Right lung (tissue), 5 donors: ENCODE measurements around the gene XYLB. TPM values are rescaled to one million over a fixed set of nuclear protein-coding genes. Genes with fewer than 3 reads are reported as not detected.
"Not testable (repeated sequence)": the region's sequence is repeated elsewhere in the genome, so short reads cannot be mapped to it uniquely, and the experiment has no call there.

Experiments used
- DNase-seq, 2 donors: peaks; one replicate each; pipeline ENCODE4 v3.0.0-alpha.2; 2013
- polyA plus RNA-seq, 5 donors: library from polyadenylated mRNA; unstranded; fragments of 120-200 nt; gene quantifications; one replicate each; pipeline versions ENCODE4 v1.2.1 to v1.2.3, GENCODE V29; 2013; ENCODE audit warnings: inconsistent platforms in 1 of 5, low replicate concordance in 1 of 5; ENCODE audit not compliant: insufficient read length in 5 of 5, insufficient read depth in 1 of 5

XYLB gene
- polyA plus RNA-seq, 5 donors, result 4.5 to 8.3 (median 6.6) TPM

DNA sequence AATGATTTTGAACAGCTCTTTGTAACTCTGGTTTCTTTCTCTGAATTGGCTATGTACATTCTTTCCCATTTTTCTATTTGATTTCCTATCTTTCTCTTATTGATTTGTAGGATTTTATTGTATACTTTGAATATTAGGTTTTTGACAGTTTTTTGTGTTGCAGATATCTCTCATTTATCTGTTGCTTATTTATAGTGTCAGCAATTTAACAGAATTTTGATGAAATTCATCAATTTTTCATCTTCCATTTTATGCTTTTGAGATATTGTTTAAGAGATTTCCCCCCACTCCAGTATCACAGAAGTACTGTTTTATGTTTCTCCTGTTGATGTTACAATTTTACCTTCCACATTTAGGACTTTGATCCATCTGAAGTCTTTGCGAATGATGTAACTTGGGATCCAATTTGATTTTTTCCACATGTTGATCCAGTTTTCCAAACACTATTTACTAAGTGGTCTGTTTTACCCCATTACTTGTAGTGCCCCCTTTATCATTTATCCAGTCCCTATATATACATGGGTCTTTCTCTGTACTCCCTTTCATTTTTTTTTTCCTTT is 46.1 kb downstream of the XYLB start:
- no peak for DNase-seq

DNA sequence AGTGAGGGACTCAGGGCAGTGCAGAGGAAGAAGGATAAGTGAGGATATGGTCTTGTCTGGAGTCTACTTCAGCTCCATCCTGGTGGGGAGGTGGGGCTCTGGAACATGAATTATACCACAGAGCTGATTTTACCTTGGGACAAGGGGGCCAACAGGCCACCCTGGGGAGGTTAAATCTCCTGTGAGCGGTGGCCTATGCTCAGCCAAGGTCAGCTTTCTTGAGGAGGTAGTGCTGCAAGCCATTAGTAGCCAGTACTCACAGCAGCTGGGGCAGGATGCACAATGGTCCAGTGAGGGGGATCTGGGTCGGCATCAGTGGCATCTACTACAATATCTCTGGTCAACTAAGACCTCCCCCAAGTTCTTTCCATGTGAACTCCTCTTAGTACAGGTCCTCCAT is 49.7 kb downstream of the XYLB start:
- DNase-seq, result no peak

DNA sequence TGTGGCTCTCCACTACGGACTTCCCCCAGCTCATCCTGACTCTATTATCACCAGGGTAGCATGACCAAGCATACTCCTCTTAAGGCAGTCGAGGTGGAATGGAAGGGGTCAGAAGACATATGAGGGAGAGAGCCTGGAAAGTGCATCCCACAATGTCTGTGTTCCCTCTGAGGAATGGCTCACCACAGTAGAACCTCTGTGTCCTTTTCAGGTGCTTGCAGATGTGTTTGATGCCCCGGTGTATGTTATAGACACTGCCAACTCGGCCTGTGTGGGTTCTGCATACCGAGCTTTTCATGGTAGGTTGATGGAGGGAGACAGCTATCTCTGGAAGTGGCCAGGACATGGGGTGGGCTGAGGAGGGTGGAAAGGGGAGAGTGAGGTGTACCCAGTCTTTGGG is 50.3 kb downstream of the XYLB start:
- no peak for DNase-seq

DNA sequence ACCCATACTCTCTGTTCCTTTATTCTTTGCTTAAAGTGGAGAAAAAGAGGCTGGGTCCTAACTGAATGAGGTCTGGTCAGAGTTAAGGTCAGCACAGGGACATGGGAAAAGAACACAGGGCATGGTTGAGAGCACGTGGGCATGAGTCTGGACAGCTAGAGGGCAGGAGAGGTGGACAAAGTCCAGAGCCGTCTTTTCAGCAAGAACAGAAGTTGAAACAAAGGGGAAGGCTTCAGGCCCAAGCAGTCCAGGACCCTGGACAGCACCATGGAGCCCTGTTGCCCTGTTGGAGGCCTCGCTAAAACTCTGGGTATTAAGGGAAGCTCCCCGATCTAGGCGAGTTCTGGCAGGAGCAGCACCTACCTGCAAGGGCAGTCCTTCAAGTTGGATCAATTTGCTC is 50.7 kb downstream of the XYLB start:
- DNase-seq, result peak; percentile 28 to 29

DNA sequence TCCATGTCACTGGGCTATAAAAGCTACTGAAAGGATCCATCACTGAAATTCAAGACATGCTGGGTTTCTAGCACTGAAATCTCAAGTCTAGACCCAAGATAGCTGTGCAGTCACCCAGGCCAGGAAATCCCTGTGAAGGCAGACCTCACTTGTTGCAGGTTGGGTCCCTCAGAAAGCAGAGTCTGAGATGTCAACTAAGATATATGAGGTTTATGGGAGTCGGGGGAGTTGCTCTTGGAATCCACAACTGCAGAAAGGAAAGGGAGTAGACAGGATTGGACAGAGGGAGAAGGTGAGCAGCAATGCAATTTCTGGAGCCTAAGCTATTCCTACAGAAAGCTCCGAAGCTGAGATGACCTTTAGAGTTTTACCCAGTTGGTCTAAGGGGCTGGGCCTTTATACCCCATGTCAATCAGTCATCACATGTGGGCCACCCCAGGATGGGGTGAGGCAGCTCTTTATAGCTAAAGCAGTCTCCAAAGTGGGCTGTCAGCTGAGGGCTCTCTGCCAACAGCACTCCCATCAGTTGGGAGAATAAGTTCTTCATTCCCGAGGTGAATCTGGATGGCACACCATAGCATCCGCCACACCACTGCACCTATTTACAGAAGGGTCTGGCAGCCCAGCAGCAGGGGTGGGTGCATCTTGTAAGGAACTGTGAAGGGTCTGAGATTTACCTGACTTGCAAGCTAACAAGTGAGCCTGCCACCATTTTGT is 54.8 kb downstream of the XYLB start:
- DNase-seq, result no peak

DNA sequence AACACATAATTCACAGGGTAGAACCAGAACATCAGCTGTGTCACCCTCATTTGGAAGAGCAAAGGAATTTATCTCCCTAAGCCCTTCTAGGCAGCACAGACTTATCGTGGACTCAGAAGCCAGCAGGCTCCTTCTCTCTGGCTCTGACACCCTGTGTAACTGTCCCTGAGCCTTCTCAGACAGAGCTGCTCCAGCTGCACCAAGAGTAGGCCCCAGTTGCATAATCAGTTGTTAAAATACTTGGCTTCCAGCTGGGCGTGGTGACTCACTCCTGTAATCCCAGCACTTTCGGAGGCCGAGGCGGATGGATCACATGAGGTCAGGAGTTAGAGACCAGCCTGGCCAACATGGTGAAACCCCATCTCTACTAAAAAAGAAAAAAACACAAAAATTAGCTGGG is 57.7 kb downstream of the XYLB start:
- DNase-seq, result no peak

DNA sequence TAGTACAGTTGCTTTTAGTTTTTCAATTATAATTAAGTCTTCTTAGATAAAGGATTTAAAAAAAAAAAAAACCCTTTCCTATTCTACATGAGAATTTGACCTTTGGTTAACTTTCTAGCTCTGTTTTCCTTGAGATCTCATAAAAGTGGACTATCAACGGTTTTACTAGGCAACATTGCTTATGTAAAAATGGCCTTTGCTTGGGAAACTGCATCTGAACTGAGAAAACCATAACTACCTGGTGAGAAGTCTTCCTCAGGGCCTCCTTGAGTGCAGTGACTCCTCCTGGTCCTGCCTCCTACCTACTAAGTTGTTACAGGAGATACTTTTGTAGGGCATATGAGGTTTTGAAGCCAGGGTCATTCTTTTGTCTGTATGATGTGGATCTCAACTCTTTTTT is 65.0 kb downstream of the XYLB start:
- no peak for DNase-seq

DNA sequence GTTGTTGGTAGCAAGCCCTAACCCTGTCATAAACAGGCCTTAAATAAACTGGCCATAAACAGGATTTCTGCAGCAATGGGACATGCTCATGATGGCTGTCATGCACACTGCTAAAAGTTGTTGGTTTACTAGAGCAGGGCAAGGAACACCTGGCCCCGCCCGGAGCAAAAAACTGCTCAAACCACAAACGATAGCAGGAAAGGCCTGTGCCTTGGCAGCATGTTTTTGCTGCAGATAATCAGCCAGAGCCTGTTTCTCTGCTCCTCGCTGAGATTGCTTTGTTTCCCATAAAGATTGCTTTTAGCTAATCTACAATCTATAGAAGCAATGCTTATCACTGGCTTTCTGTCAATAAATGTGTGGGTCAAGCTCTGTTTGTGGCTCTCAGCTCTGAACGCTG is 74.2 kb downstream of the XYLB start:
- not testable (repeated sequence) for DNase-seq

DNA sequence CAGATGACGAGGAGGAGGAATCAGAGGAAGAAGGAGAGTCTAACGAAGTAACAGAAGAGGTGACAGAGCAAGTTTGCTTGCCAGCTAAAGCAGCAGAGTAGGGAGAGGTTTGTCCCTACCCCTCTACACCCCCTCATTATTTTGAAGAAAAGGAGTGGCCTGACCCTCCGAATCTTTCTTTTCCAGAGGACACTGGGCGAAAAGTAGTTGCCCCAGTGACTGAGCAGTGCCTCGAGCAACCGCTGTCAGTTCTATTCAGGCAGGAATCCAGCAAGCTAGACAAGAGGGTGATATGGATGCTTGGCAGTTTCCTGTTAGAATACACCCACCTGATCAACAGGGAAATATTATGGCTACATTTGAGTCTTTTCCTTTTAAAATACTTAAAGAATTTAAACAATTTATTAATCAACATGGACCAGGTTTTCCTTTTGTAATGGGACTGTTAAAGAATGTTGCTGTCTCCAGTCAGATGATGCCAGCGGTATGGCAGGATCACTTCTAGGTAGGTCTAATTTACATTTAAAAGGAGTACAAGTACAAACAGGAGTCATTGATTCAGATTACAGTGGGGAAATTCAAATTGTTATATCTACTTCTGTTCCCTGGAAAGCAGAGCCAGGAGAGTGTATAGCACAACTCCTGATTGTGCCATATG is 75.2 kb downstream of the XYLB start:
- no peak for DNase-seq

DNA sequence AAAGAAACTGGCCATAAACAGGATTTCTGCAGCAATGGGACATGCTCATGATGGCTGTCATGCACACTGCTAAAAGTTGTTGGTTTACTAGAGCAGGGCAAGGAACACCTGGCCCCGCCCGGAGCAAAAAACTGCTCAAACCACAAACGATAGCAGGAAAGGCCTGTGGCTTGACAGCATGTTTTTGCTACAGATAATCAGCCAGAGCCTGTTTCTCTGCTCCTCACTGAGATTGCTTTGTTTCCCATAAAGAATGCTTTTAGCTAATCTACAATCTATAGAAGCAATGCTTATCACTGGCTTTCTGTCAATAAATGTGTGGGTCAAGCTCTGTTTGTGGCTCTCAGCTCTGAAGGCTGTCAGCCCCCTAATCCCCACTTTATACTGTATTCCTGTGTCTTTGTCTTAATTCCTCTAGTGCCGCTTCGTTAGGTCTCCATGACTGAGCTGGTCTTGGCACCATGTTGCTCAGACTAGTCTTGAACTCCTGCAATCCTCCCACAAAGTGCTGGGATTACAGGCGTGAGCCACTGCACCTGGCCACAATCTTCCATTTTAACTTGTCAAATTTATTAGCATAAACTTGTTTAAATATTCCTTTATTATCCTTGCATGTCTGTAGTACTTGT is 80.3 kb downstream of the XYLB start:
- DNase-seq, result not testable (repeated sequence)

DNA sequence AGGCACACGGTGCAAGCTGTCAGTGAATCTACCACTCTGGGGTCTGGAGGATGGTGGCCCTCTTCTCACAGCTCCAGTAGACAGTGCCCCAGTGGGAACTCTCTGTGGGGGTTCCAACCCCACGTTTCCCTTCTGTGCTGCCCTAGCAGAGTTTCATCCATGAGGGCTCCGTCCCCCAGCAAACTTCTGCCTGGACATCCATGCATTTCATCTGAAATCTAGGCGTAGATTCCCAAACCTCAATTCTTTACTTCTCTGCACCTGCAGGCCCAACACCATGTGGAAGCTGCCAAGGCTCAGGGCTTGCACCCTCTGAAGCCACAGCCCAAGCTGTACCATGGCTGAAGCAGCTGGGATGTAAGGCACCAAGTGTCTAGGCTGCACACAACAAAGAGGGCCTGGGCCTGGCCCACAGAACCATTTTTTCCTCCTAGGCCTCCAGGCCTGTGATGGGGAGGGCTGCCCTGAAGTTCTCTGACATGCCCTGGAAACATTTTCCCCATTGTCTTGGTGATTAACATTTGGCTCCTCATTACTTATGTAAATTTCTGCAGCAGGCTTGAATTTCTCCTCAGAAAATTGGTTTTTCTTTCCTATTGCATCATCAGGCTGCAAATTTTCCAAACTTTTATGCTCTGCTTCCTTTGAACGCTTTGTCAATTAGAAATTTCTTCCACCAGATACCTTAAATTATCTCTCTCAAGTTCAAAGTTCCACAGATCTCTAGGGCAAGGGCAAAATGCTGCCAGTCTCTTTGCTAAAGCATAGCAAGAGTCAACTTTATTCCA is 86.5 kb downstream of the XYLB start:
- DNase-seq, result not testable (repeated sequence)

DNA sequence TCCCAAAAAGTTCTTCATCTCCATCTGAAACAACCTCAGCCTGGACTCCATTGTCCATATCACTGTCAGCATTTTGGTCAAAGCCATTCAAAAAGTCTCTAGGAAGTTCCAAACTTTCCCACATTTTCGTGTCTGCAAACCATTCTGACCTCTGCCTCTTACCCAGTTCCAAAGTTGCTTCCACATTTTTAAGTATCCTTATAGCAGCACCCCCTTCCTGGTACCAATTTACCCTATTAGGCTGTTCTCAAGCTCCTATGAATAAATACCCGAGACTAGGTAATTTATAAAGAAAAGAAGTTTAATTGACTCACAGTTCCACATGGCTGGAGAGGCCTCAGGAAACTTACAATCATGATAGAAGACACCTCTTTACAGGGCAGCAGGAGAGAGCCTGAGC is 87.1 kb downstream of the XYLB start:
- DNase-seq, result not testable (repeated sequence)

DNA sequence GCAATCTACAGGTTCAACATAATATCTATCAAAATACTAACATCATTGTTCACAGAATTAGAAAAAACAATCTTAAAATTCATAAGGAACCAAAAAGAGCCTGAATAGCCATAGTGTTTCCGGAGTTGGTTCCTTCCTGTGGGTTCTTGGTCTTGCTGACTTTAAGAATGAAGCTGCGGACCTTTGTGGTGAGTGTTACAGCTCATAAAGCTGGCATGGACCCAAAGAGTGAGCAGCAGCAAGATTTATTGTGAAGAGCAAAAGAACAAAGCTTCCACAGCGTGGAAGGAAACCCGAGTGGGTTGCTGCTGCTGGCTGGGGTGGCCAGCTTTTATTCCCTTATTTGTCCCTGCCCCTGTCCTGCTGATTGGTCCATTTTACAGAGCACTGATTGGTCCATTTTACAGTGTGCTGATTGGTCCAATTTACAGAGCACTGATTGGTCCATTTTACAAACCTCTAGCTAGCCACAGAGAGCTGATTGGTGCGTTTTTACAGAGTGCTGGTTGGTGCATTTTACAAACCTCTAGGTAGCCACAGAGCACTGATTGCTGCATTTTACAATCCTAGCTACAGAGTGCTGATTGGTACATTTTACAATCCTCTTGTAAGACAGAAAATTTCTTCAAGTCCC is 92.0 kb downstream of the XYLB start:
- DNase-seq, result not testable (repeated sequence)

DNA sequence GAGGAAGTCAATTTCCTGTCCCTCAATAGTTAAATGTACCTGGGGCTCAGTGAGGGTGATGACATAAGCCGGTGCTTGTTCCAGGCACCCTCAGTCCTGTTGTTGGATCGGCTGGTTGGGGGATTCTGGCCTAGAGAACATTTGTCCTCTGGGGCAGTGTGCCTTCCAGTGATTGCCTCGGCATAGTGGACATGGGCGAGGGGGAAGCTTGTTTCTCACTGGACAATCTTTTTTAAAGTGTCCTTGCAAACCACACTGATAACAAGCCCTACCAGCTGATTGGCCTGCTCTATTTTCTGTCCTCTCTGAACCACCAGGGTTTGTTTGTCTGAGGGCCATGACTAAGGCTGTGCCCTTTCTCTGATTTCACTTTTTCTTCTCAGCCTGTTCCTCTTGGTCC is 96.6 kb downstream of the XYLB start:
- not testable (repeated sequence) for DNase-seq

DNA sequence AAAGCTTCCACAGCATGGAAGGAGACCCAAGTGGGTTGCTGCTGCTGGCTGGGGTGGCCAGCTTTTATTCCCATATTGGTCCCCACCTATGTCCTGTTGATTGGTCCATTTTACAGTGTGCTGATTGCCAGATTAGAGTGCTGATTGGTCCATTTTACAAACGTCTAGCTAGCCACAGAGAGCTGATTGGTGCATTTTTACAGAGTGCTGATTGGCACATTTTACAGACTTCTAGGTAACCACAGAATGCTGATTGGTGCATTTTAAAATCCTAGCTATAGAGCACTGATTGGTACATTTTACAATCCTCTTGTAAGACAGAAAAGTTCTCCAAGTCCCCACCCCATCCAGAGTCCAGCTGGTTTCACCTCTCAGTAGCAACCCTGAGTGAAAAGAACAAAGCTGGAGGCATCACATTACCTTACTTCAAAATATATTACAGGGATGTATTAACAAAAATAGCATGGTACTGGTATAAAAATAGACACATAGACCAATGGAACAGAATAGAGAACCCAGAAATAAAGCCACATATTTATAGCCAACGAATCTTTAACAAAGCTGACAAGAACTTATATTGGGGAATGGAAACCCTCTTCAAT is 99.6 kb downstream of the XYLB start:
- DNase-seq, result no peak

DNA sequence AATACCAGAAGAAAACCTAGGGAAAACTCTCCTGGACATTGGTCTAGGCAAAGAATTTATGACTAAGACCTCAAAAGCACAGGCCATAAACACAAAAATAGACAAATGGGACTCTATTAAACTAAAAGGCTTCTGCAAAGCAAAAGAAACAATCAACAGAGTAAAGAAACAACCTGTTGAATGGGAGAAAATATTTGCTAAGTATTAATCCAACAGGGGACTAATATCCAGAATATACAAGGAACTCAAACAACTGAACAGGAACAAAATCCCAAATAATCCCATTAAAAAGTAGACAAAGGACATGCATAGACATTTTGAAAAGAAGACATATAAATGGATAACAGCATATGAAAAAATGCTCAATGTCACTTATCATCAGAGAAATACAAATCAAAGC is 100.2 kb downstream of the XYLB start:
- DNase-seq, result no peak

DNA sequence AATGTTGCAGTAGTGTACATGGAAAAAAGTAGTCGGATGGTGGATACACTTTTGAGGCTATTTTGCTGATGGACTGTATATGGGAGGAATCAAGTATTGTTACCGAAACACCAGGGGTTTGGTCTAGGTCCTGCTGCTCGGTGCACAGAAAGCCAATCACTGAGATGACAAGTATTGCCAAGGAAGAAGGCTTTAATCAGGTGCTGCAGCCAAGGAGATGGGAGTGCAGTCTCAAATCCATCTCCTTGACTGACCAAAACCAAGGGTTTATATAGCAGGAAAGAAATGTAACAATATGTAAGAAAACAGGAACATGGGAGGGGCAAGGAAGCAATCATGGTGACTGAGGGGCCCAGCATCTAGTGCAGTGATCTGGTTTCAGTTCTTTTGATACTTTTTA is 104.3 kb downstream of the XYLB start:
- DNase-seq, result no peak

DNA sequence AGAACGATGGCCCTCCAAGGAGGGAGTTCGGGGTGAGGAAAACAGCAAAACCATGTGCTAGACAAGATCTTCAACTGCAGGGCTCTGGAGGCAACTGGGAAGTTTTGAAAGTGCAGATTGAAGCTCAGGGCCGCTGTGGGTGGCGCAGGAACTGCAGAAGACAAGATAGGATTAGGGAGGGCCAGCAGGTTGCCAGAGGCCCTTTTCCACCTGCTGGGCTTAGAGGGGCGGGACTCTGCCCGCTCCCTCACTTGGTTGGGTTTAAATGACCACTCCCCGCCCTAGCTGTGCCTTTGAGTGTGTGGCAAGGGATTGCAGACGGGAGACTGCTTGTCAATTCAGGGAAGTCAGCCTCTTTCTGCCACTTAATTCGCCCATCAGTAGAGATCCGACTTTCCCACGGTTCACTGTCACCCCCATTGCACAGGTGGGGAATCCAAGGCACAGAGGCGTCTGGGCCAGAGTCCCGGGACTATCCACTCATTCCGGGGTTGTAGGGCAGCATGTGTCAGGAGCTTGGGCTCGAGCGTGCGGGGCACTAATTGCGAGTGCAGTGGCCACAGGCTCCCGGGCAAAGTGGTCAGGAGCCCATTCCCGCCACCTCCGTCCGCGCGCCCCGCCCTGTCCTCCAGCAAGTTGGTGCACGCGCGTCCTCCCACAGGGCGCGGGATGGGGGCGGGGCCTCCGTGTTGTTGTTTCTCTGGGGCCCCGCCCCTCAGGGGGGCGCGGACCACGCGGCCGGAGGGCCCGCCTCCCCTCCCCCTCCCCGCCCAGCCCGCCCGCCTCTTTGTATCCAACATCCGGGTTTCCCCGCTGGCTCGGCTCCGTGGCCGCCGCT is 106.7 kb downstream of the XYLB start, which contains the start of gene ACVR2B:
Gene ACVR2B (plus strand): TSS at position 816 of the 838 bp plus-strand sequence. CDS start 433 bp downstream, outside the sequence.
- peak; percentile 86 for DNase-seq

DNA sequence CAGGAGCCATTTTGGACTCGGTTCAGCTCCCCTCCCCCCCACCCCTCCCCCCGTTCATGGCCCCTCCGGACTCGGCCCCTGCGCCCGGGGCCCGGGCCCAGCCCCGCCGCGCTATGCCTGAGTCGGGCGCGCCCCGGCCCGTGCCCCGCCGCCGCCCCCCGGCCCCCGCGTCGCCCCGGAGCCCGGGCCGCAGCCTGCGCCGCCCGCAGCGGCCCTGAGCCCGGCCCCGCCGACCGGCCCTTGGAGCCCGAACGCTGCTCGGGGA is 107.3 kb downstream of the XYLB start:
- DNase-seq, result no peak

DNA sequence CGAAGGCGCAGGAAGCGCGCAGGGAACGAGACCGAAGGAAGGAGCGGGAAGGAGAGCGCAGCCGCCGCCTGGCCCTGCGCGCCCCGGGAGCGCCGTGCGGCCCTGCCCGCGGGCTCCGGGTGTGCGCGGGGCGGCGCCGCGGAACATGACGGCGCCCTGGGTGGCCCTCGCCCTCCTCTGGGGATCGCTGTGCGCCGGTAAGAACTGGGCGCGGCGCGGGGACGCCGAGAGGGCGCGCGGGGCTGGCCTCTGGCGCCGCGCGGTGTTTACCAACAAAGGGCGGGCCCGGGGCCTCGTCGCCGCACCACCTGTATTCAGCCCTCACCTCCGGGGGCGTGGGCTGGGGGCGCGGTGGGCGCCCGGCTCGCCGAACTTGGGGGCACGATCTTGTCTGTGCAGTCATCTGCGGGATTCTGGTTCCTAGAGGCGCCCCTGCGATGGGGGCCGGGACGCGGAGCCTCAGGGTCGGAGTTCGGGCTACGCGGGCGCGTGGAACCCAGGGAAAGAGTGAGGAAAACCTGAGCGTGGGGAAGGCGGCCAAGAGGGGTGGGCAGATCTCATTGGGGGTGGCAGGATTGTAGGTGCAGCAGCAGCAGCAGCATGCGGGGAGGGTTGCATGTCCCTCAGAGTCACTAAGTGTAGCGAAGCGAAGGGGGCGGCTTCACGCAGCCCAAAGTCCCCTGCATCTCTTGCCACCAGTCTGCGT is 107.7 kb downstream of the XYLB start:
- peak; percentile 30 to 40 for DNase-seq
